ENCODE data around the gene WNT7A.

GRCh38 chr3:13856006-13856405 lies 23.9 kb downstream of the WNT7A start:
- no peak for TF ChIP-seq POLR2A (IDR thresholded peaks at IDR 0.05)
- TF ChIP-seq, protein P1, sequence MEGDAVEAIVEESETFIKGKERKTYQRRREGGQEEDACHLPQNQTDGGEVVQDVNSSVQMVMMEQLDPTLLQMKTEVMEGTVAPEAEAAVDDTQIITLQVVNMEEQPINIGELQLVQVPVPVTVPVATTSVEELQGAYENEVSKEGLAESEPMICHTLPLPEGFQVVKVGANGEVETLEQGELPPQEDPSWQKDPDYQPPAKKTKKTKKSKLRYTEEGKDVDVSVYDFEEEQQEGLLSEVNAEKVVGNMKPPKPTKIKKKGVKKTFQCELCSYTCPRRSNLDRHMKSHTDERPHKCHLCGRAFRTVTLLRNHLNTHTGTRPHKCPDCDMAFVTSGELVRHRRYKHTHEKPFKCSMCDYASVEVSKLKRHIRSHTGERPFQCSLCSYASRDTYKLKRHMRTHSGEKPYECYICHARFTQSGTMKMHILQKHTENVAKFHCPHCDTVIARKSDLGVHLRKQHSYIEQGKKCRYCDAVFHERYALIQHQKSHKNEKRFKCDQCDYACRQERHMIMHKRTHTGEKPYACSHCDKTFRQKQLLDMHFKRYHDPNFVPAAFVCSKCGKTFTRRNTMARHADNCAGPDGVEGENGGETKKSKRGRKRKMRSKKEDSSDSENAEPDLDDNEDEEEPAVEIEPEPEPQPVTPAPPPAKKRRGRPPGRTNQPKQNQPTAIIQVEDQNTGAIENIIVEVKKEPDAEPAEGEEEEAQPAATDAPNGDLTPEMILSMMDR (IDR thresholded peaks at IDR 0.05): no peak
